Endodermal cell (in vitro differentiated cells): Measurements from ENCODE around the gene ABCC12. TPM values are rescaled to one million over a fixed set of nuclear protein-coding genes. Genes with fewer than 3 reads are reported as not detected.

ENCODE experiments used
- DNase-seq: peaks from one replicate; pipeline ENCODE4 v3.0.0-alpha.2; 2017
- H3K27ac ChIP-seq: 2 replicates; pipeline ENCODE4 v1.5.1; 2013; ENCODE audit warnings: mild to moderate bottlenecking, low read depth, low read length, moderate library complexity
- H3K27me3 ChIP-seq: 2 replicates; pipeline ENCODE4 v1.6.1; 2013; ENCODE audit warnings: mild to moderate bottlenecking, low read length, moderate library complexity; ENCODE audit not compliant: insufficient read depth, control insufficient read depth, poor library complexity, severe bottlenecking
- H3K36me3 ChIP-seq: 2 replicates; pipeline ENCODE4 v1.7.0; 2013; ENCODE audit warnings: mild to moderate bottlenecking, low read length, moderate library complexity; ENCODE audit not compliant: control insufficient read depth, insufficient read depth
- H3K4me1 ChIP-seq: one replicate; pipeline ENCODE4 v1.7.0; 2013; ENCODE audit warnings: low read length; ENCODE audit not compliant: control insufficient read depth, insufficient read depth
- H3K4me3 ChIP-seq: 2 replicates; pipeline ENCODE4 v1.5.1; 2013; ENCODE audit warnings: mild to moderate bottlenecking, low read length, moderate library complexity
- H3K9ac ChIP-seq: 2 replicates; pipeline ENCODE4 v1.6.1; 2013; ENCODE audit warnings: mild to moderate bottlenecking, low read length, moderate library complexity; ENCODE audit not compliant: poor library complexity, severe bottlenecking; ENCODE audit errors: extremely low read depth
- H3K9me3 ChIP-seq: 2 replicates; pipeline ENCODE4 v1.6.1; 2013; ENCODE audit warnings: mild to moderate bottlenecking, low read length, moderate library complexity; ENCODE audit not compliant: control insufficient read depth
- H3K27ac Mint-ChIP-seq: 2 replicates; pipeline ENCODE4 v1.8.0; 2020; ENCODE audit warnings: mixed read lengths
- H3K27me3 Mint-ChIP-seq: 2 replicates; pipeline ENCODE4 v1.8.0; 2021; ENCODE audit warnings: mild to moderate bottlenecking, mixed read lengths; ENCODE audit not compliant: insufficient read depth
- H3K36me3 Mint-ChIP-seq: 2 replicates; pipeline ENCODE4 v1.8.0; 2020; ENCODE audit warnings: low read depth, mixed read lengths
- H3K4me1 Mint-ChIP-seq: 2 replicates; pipeline ENCODE4 v1.8.0; 2020; ENCODE audit warnings: mixed read lengths
- H3K4me3 Mint-ChIP-seq: 2 replicates; pipeline ENCODE4 v1.8.0; 2020; ENCODE audit warnings: mild to moderate bottlenecking, moderate library complexity, mixed read lengths
- H3K9me3 Mint-ChIP-seq: 2 replicates; pipeline ENCODE4 v1.8.0; 2020; ENCODE audit warnings: mild to moderate bottlenecking, mixed read lengths
- CTCF ChIP-seq: fragments of 200-600 bp; sonication (generic); conservative IDR thresholded peaks from 2 replicates; pipeline ENCODE4 v1.5.0; 2021; ENCODE audit warnings: antibody characterized with exemption, mild to moderate bottlenecking
- WGBS, 2 experiments: methylation state at CpG; one replicate each; pipeline versions ENCODE4 v1.1.5 to v1.1.7; 2013; ENCODE audit warnings: missing lambda C conversion rate in 2 of 2, mixed read lengths in 1 of 2; ENCODE audit not compliant: insufficient coverage in 1 of 2, insufficient read length in 1 of 2; 5-methylcytosine and 5-hydroxymethylcytosine counted together
- total RNA-seq, 2 donors: library from RNA; stranded (reverse); fragmentation: NEBNext Ultra II Directional in 1 of 2; extraction: Animal tissue kit (Norgen Biotek cat#: 25700) in 1 of 2; gene quantifications; 2 replicates in 1 of 2; 3 replicates in 1 of 2; pipeline ENCODE4 v1.2.1, GENCODE V29; 2021

The ABCC12 gene
- total RNA-seq, 2 donors from 2014 or later: 0.35 to 1.2 TPM

- no peaks in the 10 kb centered on the region for H3K27me3 Mint-ChIP-seq
- no peak for TF ChIP-seq CTCF
Observed at GRCh38 chr16:48193846-48194245, 38.1 kb upstream of the ABCC12 start.

GRCh38 chr16:48188449-48189102, 32.8 kb upstream of the ABCC12 start:
- TF ChIP-seq CTCF: no peak
- H3K9me3 Mint-ChIP-seq: no peaks in the 10 kb centered on the region
- H3K36me3 ChIP-seq: no peaks in the 10 kb centered on the region
- H3K4me3 Mint-ChIP-seq: no peak overlapping the region
- no peaks in the 10 kb centered on the region for H3K27me3 ChIP-seq
- H3K27ac Mint-ChIP-seq: no peak overlapping the region
- no peaks in the 10 kb centered on the region for H3K36me3 Mint-ChIP-seq
- no peak for DNase-seq
- no peak overlapping the region for H3K9ac ChIP-seq
- H3K4me1 Mint-ChIP-seq: peaks cover 5% of the 10 kb centered on the region
- no peak overlapping the region for H3K27ac ChIP-seq
- no peaks in the 10 kb centered on the region for H3K9me3 ChIP-seq
- H3K27me3 Mint-ChIP-seq: no peaks in the 10 kb centered on the region
- no peaks in the 10 kb centered on the region for H3K4me1 ChIP-seq
- H3K4me3 ChIP-seq: no peak overlapping the region
- WGBS, 2 experiments: 90 to 96% methylated on average over 5 to 6 of the region's 6 CpGs

More at GRCh38 chr16:48193846-48194245, 38.1 kb upstream of the ABCC12 start:
- Mint-ChIP-seq H3K9me3 (no peaks in the 10 kb centered on the region), H3K4me1 (peaks cover 5% of the 10 kb centered on the region), H3K4me3 (no peak overlapping the region), H3K36me3 (no peaks in the 10 kb centered on the region), H3K27ac (no peak overlapping the region)
- no peak for DNase-seq
- Histone ChIP-seq H3K27me3 (no peaks in the 10 kb centered on the region), H3K27ac (no peak overlapping the region), H3K4me1 (no peaks in the 10 kb centered on the region), H3K9me3 (no peaks in the 10 kb centered on the region), H3K36me3 (no peaks in the 10 kb centered on the region), H3K4me3 (no peak overlapping the region), H3K9ac (no peak overlapping the region)
- 88 to 100% methylated on average over 2 to 7 of the region's 7 CpGs for WGBS, 2 experiments

GRCh38 chr16:48187779-48188178, 32.0 kb upstream of the ABCC12 start:
- no peak overlapping the region for H3K27ac ChIP-seq
- no peak for DNase-seq
- no peak overlapping the region for H3K27ac Mint-ChIP-seq
- H3K9ac ChIP-seq: no peak overlapping the region
- H3K4me3 Mint-ChIP-seq: no peak overlapping the region
- peaks cover 5% of the 10 kb centered on the region for H3K4me1 Mint-ChIP-seq
- H3K27me3 Mint-ChIP-seq: no peaks in the 10 kb centered on the region
- no peaks in the 10 kb centered on the region for H3K4me1 ChIP-seq
- WGBS, 2 experiments: 96 to 100% methylated on average over 3 to 4 of the region's 4 CpGs
- no peaks in the 10 kb centered on the region for H3K36me3 Mint-ChIP-seq
- no peak for TF ChIP-seq CTCF
- no peaks in the 10 kb centered on the region for H3K36me3 ChIP-seq
- H3K9me3 Mint-ChIP-seq: no peaks in the 10 kb centered on the region
- H3K27me3 ChIP-seq: no peaks in the 10 kb centered on the region
- no peak overlapping the region for H3K4me3 ChIP-seq
- H3K9me3 ChIP-seq: no peaks in the 10 kb centered on the region
